H9 (cell line): ENCODE data around the gene LMF2. TPM values are rescaled to one million over a fixed set of nuclear protein-coding genes. Genes with fewer than 3 reads are reported as not detected.
A peak's percentile ranks its signal among the peaks of the same experiment; 100 is the strongest.

Experiments
- DNase-seq: peaks from one replicate; pipeline ENCODE4 v3.0.0-alpha.2; 2017
- H2AFZ ChIP-seq: one replicate; pipeline ENCODE4 v1.6.1; 2013; ENCODE audit warnings: mild to moderate bottlenecking, low read length, control low read depth, moderate library complexity
- H2AK5ac ChIP-seq: 2 replicates; pipeline ENCODE4 v1.6.1; 2013; ENCODE audit warnings: low read length, control low read depth, mixed read lengths; ENCODE audit not compliant: insufficient read length
- H2BK120ac ChIP-seq: one replicate; pipeline ENCODE4 v1.6.1; 2013; ENCODE audit warnings: low read depth, mild to moderate bottlenecking, low read length, control low read depth, inconsistent platforms; ENCODE audit not compliant: poor library complexity, severe bottlenecking
- H2BK12ac ChIP-seq: 2 replicates; pipeline ENCODE4 v1.6.1; 2013; ENCODE audit warnings: low read length, control low read depth, mixed read lengths, low read depth; ENCODE audit not compliant: insufficient read length
- H2BK15ac ChIP-seq: 2 replicates; pipeline ENCODE4 v1.6.1; 2013; ENCODE audit warnings: low read depth, low read length, control low read depth
- H2BK20ac ChIP-seq: one replicate; pipeline ENCODE4 v1.6.1; 2013; ENCODE audit warnings: low read depth, mild to moderate bottlenecking, low read length, control low read depth, inconsistent platforms; ENCODE audit not compliant: poor library complexity, severe bottlenecking
- H2BK5ac ChIP-seq: 2 replicates; pipeline ENCODE4 v1.6.1; 2013; ENCODE audit warnings: low read length, control low read depth, mixed read lengths; ENCODE audit not compliant: insufficient read length
- H3K14ac ChIP-seq: 2 replicates; pipeline ENCODE4 v1.6.1; 2013; ENCODE audit warnings: low read length, control low read depth; ENCODE audit not compliant: insufficient read depth
- H3K18ac ChIP-seq: 2 replicates; pipeline ENCODE4 v1.6.1; 2013; ENCODE audit warnings: low read depth, mild to moderate bottlenecking, mixed read lengths, low read length, control low read depth; ENCODE audit not compliant: insufficient read length
- H3K23ac ChIP-seq: 2 replicates; pipeline ENCODE4 v1.6.1; 2013; ENCODE audit warnings: low read length, control low read depth, mixed read lengths, low read depth; ENCODE audit not compliant: insufficient read length
- H3K23me2 ChIP-seq: 2 replicates; pipeline ENCODE4 v1.6.1; 2013; ENCODE audit warnings: low read depth, mild to moderate bottlenecking, mixed read lengths, low read length, control low read depth; ENCODE audit not compliant: insufficient read length, poor library complexity, severe bottlenecking
- H3K27ac ChIP-seq: 2 replicates; pipeline ENCODE4 v1.5.1; 2013; ENCODE audit warnings: low read length, control low read depth, mixed read lengths, low read depth; ENCODE audit not compliant: insufficient read length
- H3K27me3 ChIP-seq: 2 replicates; pipeline ENCODE4 v1.6.1; 2013; ENCODE audit warnings: low read length, control low read depth, inconsistent platforms; ENCODE audit not compliant: insufficient read depth
- H3K4ac ChIP-seq: 2 replicates; pipeline ENCODE4 v1.6.1; 2013; ENCODE audit warnings: low read depth, mild to moderate bottlenecking, control low read depth, inconsistent platforms, low read length, moderate library complexity
- H3K4me1 ChIP-seq: 2 replicates; pipeline ENCODE4 v1.6.1; 2013; ENCODE audit warnings: low read length, control low read depth, inconsistent platforms; ENCODE audit not compliant: insufficient read depth
- H3K4me2 ChIP-seq: 2 replicates; pipeline ENCODE4 v1.6.1; 2013; ENCODE audit warnings: low read length, control low read depth, mixed read lengths; ENCODE audit not compliant: insufficient read length, insufficient read depth
- H3K56ac ChIP-seq: 2 replicates; pipeline ENCODE4 v1.6.1; 2013; ENCODE audit warnings: low read depth, mild to moderate bottlenecking, mixed read lengths, low read length, control low read depth; ENCODE audit not compliant: insufficient read length
- H3K79me1 ChIP-seq: 2 replicates; pipeline ENCODE4 v1.6.1; 2013; ENCODE audit warnings: low read depth, mild to moderate bottlenecking, moderate library complexity, low read length, control low read depth, inconsistent platforms; ENCODE audit not compliant: insufficient read depth, poor library complexity, severe bottlenecking
- H3K79me2 ChIP-seq: 2 replicates; pipeline ENCODE4 v1.6.1; 2013; ENCODE audit warnings: low read length, control low read depth, inconsistent platforms; ENCODE audit not compliant: insufficient read depth
- H3K9ac ChIP-seq: 2 replicates; pipeline ENCODE4 v1.6.1; 2013; ENCODE audit warnings: low read length, control low read depth, mixed read lengths; ENCODE audit not compliant: insufficient read length; ENCODE audit errors: extremely low read depth
- H3K9me3 ChIP-seq: one replicate; pipeline ENCODE4 v1.6.1; 2013; ENCODE audit warnings: low read depth, low read length, inconsistent platforms; ENCODE audit not compliant: control insufficient read depth
- H3T11ph ChIP-seq: one replicate; pipeline ENCODE4 v1.6.1; 2013; ENCODE audit warnings: mild to moderate bottlenecking, low read length, control low read depth, inconsistent platforms
- H4K20me1 ChIP-seq: one replicate; pipeline ENCODE4 v1.6.1; 2013; ENCODE audit not compliant: control insufficient read depth, insufficient read length, insufficient read depth
- H4K5ac ChIP-seq: 2 replicates; pipeline ENCODE4 v1.6.1; 2013; ENCODE audit warnings: low read depth, mild to moderate bottlenecking, mixed read lengths, low read length, control low read depth; ENCODE audit not compliant: insufficient read length
- H4K8ac ChIP-seq: replicated peaks from 2 replicates; pipeline ENCODE4 v1.6.1; 2013; ENCODE audit warnings: low read length, control low read depth, mixed read lengths, low read depth; ENCODE audit not compliant: insufficient read length
- H4K91ac ChIP-seq: 2 replicates; pipeline ENCODE4 v1.6.1; 2013; ENCODE audit warnings: low read depth, mild to moderate bottlenecking, moderate library complexity, mixed read lengths, low read length, control low read depth; ENCODE audit not compliant: insufficient read length
- H3K27ac Mint-ChIP-seq, 3 experiments: 2 replicates in 2 of 3; 3 replicates in 1 of 3; pipeline ENCODE4 v1.8.0; 2020 to 2021; ENCODE audit warnings: mixed read lengths in 3 of 3, mild to moderate bottlenecking in 1 of 3, moderate library complexity in 1 of 3
- H3K27me3 Mint-ChIP-seq: 2 replicates; pipeline ENCODE4 v1.8.0; 2021; ENCODE audit warnings: low read depth, mild to moderate bottlenecking, moderate library complexity, mixed read lengths
- H3K36me3 Mint-ChIP-seq, 3 experiments: 2 replicates in 2 of 3; 3 replicates in 1 of 3; pipeline ENCODE4 v1.8.0; 2020 to 2021; ENCODE audit warnings: low read depth in 3 of 3, mixed read lengths in 3 of 3; ENCODE audit not compliant: insufficient read depth in 1 of 3
- H3K4me1 Mint-ChIP-seq, 2 experiments: 2 replicates each; pipeline ENCODE4 v1.8.0; 2020; ENCODE audit warnings: mixed read lengths in 2 of 2
- H3K4me3 Mint-ChIP-seq, 2 experiments: 2 replicates in 1 of 2; 3 replicates in 1 of 2; pipeline ENCODE4 v1.8.0; 2020 to 2021; ENCODE audit warnings: mild to moderate bottlenecking in 2 of 2, mixed read lengths in 2 of 2, moderate library complexity in 1 of 2
- H3K9me3 Mint-ChIP-seq, 2 experiments: 2 replicates in 1 of 2; 3 replicates in 1 of 2; pipeline ENCODE4 v1.8.0; 2020; ENCODE audit warnings: mild to moderate bottlenecking in 2 of 2, mixed read lengths in 2 of 2, moderate library complexity in 1 of 2
- CTCF ChIP-seq: fragments of 200-600 bp; sonication (generic); conservative IDR thresholded peaks from 3 replicates; pipeline ENCODE4 v1.8.0; 2021; ENCODE audit warnings: antibody characterized with exemption, mild to moderate bottlenecking
- WGBS: extraction: QIAGEN DNeasy Blood & Tissue Kit; methylation state at CpG from one replicate; pipeline ENCODE4 v1.1.7; 2013; ENCODE audit warnings: missing lambda C conversion rate, low lambda C conversion rate, mixed read lengths; ENCODE audit not compliant: insufficient read length; ENCODE audit errors: extremely low coverage; 5-methylcytosine and 5-hydroxymethylcytosine counted together
- total RNA-seq: library from RNA; stranded (reverse); gene quantifications from 2 replicates; pipeline ENCODE4 v1.2.1, GENCODE V29; 2021

Gene LMF2
- total RNA-seq, 1 experiment from 2014 or later = 43.6 TPM

- H2BK20ac ChIP-seq = no peak overlapping the region
- Mint-ChIP-seq H3K9me3 (no peaks in the 10 kb centered on the region), H3K4me3 (peak overlapping the region; percentile 81 to 91), H3K36me3 (peaks cover 0 to 7% (median 0%) of the 10 kb centered on the region in 3 experiments; a peak in 4 of 7 replicates), H3K4me1 (peaks cover 38 to 39% of the 10 kb centered on the region in 2 experiments), H3K27ac (0 out of 7 replicates have a peak overlapping the region, but pooled peaks of 1 of the 3 experiments have one; percentile 61), H3K27me3 (peaks cover 17% of the 10 kb centered on the region)
- no peak overlapping the region for H3K4ac ChIP-seq
- no peak for TF ChIP-seq CTCF
- H3K4me1 ChIP-seq = no peaks in the 10 kb centered on the region; the same call in 1 of the 2 replicates
- H3T11ph ChIP-seq = no peak overlapping the region
- H3K56ac ChIP-seq = no peak overlapping the region
- H2BK5ac ChIP-seq = no peak overlapping the region
- H4K91ac ChIP-seq = no peak overlapping the region
- H3K27me3 ChIP-seq = no peaks in the 10 kb centered on the region
- peaks cover 11% of the 10 kb centered on the region for H3K23me2 ChIP-seq
- no peaks in the 10 kb centered on the region for H3K9me3 ChIP-seq
- H3K14ac ChIP-seq = no peak overlapping the region; the same call in 1 of the 2 replicates
- WGBS = no CpG with 5 or more reads among the region's 62 CpGs
- no peak for DNase-seq
- peaks cover 16% of the 10 kb centered on the region for H3K79me1 ChIP-seq
- no peak overlapping the region for H3K18ac ChIP-seq
- peaks cover 16% of the 10 kb centered on the region; the same call in 1 of the 2 replicates for H3K79me2 ChIP-seq
- peak overlapping the region; percentile 42 for H3K9ac ChIP-seq
- H2BK12ac ChIP-seq = no peak overlapping the region
- peak overlapping the region; percentile 68 for H3K4me2 ChIP-seq
- no peak overlapping the region for H2AFZ ChIP-seq
- no peak overlapping the region for H2BK15ac ChIP-seq
- H2AK5ac ChIP-seq = no peak overlapping the region
- H3K23ac ChIP-seq = no peak overlapping the region
- no peak overlapping the region for H3K27ac ChIP-seq
- H4K20me1 ChIP-seq = peaks cover 4% of the 10 kb centered on the region
- no peak overlapping the region for H2BK120ac ChIP-seq
- no peak overlapping the region for H4K8ac ChIP-seq
- no peak overlapping the region for H4K5ac ChIP-seq
Observed at GRCh38 chr22:50473855-50474671, 33.4 kb downstream of the LMF2 start.
